Chondrocyte (in vitro differentiated cells): ENCODE results near the gene TYMS. TPM values are rescaled to one million over a fixed set of nuclear protein-coding genes. Genes with fewer than 3 reads are reported as not detected.

Experiments
- DNase-seq: peaks from one replicate; pipeline ENCODE4 v3.0.0; 2021; ENCODE audit warnings: mixed read lengths, low spot score
- H3K27ac Mint-ChIP-seq: one replicate; pipeline ENCODE4 v1.8.0; 2021; ENCODE audit warnings: mild to moderate bottlenecking, moderate library complexity, mixed read lengths; ENCODE audit not compliant: unreplicated experiment
- H3K27me3 Mint-ChIP-seq: 2 replicates; pipeline ENCODE4 v1.8.0; 2021; ENCODE audit warnings: low read depth, mixed read lengths
- H3K36me3 Mint-ChIP-seq: 2 replicates; pipeline ENCODE4 v1.8.0; 2021; ENCODE audit warnings: low read depth, mixed read lengths
- H3K4me1 Mint-ChIP-seq: 2 replicates; pipeline ENCODE4 v1.8.0; 2021; ENCODE audit warnings: low read depth, mild to moderate bottlenecking, mixed read lengths
- H3K4me3 Mint-ChIP-seq: one replicate; pipeline ENCODE4 v1.8.0; 2021; ENCODE audit warnings: mild to moderate bottlenecking, moderate library complexity, mixed read lengths; ENCODE audit not compliant: unreplicated experiment
- H3K9me3 Mint-ChIP-seq: 2 replicates; pipeline ENCODE4 v1.8.0; 2021; ENCODE audit warnings: low read depth, mixed read lengths
- total RNA-seq: library from RNA; stranded (reverse); gene quantifications from 3 replicates; pipeline ENCODE4 v1.2.1, GENCODE V29; 2021
- TF ChIP-seq, protein P1 (sequence below): fragments of 200-600 bp; sonication (generic); IDR thresholded peaks from 2 replicates; pipeline ENCODE4 v1.5.0; 2021; ENCODE audit warnings: antibody characterized with exemption, mild to moderate bottlenecking, moderate library complexity

Gene TYMS
- total RNA-seq, 1 donor from 2014 or later, result 25.1 TPM

DNA sequence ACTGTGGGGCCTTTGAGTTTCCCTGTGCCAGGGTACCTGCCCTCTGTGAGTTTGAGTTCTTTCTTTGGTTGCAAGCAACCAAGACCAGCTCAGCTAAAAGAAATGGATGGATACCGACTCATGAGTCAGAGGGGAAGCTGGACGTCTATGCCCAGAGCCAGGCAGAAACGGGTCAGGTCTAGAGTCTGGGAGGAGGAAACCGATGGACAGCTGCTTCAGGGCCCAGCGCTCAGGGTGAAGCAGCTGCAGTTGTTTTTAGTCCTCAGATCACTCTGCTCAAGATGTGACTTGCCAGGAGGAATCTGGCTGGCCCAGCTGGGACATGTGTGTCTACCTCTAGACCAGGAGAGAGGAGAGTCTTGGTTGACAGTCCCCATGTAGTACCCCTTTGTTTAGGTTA lies 10.1 kb upstream of the TYMS start:
- H3K36me3 Mint-ChIP-seq, result no peaks in the 10 kb centered on the region
- TF ChIP-seq, protein P1, sequence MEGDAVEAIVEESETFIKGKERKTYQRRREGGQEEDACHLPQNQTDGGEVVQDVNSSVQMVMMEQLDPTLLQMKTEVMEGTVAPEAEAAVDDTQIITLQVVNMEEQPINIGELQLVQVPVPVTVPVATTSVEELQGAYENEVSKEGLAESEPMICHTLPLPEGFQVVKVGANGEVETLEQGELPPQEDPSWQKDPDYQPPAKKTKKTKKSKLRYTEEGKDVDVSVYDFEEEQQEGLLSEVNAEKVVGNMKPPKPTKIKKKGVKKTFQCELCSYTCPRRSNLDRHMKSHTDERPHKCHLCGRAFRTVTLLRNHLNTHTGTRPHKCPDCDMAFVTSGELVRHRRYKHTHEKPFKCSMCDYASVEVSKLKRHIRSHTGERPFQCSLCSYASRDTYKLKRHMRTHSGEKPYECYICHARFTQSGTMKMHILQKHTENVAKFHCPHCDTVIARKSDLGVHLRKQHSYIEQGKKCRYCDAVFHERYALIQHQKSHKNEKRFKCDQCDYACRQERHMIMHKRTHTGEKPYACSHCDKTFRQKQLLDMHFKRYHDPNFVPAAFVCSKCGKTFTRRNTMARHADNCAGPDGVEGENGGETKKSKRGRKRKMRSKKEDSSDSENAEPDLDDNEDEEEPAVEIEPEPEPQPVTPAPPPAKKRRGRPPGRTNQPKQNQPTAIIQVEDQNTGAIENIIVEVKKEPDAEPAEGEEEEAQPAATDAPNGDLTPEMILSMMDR, result no peak
- no peak overlapping the region for H3K27ac Mint-ChIP-seq
- peaks cover 2% of the 10 kb centered on the region for H3K27me3 Mint-ChIP-seq
- no peaks in the 10 kb centered on the region for H3K9me3 Mint-ChIP-seq
- H3K4me1 Mint-ChIP-seq, result peaks cover 5% of the 10 kb centered on the region
- DNase-seq, result no peak
- H3K4me3 Mint-ChIP-seq, result no peak overlapping the region

GRCh38 chr18:649341-649740 lies 8.1 kb upstream of the TYMS start:
- Mint-ChIP-seq H3K27ac (no peak overlapping the region), H3K9me3 (no peaks in the 10 kb centered on the region), H3K36me3 (no peaks in the 10 kb centered on the region), H3K4me1 (peaks cover 5% of the 10 kb centered on the region), H3K4me3 (no peak overlapping the region), H3K27me3 (no peaks in the 10 kb centered on the region)
- DNase-seq, result no peak
- TF ChIP-seq, protein P1, result no peak

- Mint-ChIP-seq H3K9me3 (peaks cover under 1% of the 10 kb centered on the region), H3K4me3 (no peak overlapping the region), H3K27me3 (no peaks in the 10 kb centered on the region), H3K4me1 (peaks cover 5% of the 10 kb centered on the region), H3K36me3 (no peaks in the 10 kb centered on the region), H3K27ac (no peak overlapping the region)
- TF ChIP-seq, protein P1, result no peak
- no peak for DNase-seq
Observed at GRCh38 chr18:650428-650858, 7.0 kb upstream of the TYMS start.

DNA sequence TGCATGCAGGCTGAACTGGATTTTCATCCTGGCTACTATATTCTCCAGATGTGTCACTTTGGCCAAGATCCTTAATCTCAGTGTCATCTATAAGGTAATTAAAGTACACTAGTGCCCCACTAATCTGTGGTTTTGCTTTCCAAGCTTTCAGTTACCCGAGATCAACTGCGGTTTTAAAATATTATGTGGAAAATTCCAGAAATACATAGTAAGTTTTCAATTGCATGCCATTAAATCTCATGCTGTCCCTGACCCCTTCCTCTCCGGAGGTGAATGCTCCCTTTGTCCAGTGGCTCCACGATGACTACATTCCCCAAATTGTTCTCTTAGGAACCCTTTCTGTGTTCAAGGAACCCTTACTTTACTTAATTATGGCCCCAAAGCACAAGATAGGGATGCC lies 5.3 kb upstream of the TYMS start:
- DNase-seq, result no peak
- H3K4me3 Mint-ChIP-seq, result no peak overlapping the region
- TF ChIP-seq, protein P1, result no peak
- H3K4me1 Mint-ChIP-seq, result peaks cover 5% of the 10 kb centered on the region
- no peaks in the 10 kb centered on the region for H3K27me3 Mint-ChIP-seq
- no peak overlapping the region for H3K27ac Mint-ChIP-seq
- H3K36me3 Mint-ChIP-seq, result no peaks in the 10 kb centered on the region
- peaks cover 3% of the 10 kb centered on the region for H3K9me3 Mint-ChIP-seq

DNA sequence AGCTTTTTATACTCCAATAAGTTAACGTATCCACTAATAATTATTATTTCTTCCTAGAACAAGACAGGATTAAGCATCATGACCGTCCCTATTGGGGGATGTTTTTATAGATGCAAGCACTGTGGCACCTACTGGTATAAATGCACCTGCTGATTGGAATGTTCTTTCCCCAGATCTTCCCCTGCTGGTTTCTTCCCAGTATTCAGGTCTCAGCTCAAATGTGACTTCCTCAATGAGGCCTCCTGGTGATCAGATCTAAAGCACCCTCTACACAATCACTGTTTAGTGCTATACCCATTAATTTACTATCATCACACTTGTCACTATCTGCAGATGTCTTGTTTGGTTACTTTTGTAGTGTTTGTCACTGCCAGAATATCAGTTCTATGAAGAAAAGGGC lies 3.9 kb upstream of the TYMS start:
- H3K4me1 Mint-ChIP-seq, result peaks cover 8% of the 10 kb centered on the region
- no peak for DNase-seq
- H3K27me3 Mint-ChIP-seq, result no peaks in the 10 kb centered on the region
- H3K9me3 Mint-ChIP-seq, result peaks cover 3% of the 10 kb centered on the region
- TF ChIP-seq, protein P1, result no peak
- no peak overlapping the region for H3K4me3 Mint-ChIP-seq
- no peak overlapping the region for H3K27ac Mint-ChIP-seq
- no peaks in the 10 kb centered on the region for H3K36me3 Mint-ChIP-seq
